Dedifferentiated amniotic fluid mesenchymal stem cell (primary cell): ENCODE measurements around the gene CACNA1S.

Source experiments
- DNase-seq: peaks from one replicate; pipeline ENCODE4 v3.0.0-alpha.2; 2016; ENCODE audit errors: extremely low spot score

Gene CACNA1S

GRCh38 chr1:201013991-201014815 is 98.0 kb downstream of the CACNA1S start:
- DNase-seq: no peak

GRCh38 chr1:201013031-201013485 is 99.2 kb downstream of the CACNA1S start:
- no peak for DNase-seq

GRCh38 chr1:201011616-201012015 is 100.6 kb downstream of the CACNA1S start:
- DNase-seq: no peak

GRCh38 chr1:201009962-201010645 is 102.1 kb downstream of the CACNA1S start:
- DNase-seq: no peak

GRCh38 chr1:201008666-201009360 is 103.4 kb downstream of the CACNA1S start:
- DNase-seq: no peak

GRCh38 chr1:201007481-201007880 is 104.7 kb downstream of the CACNA1S start:
- DNase-seq: no peak

GRCh38 chr1:201006450-201006849 is 105.8 kb downstream of the CACNA1S start:
- DNase-seq: no peak

GRCh38 chr1:201004732-201005131 is 107.5 kb downstream of the CACNA1S start:
- DNase-seq: no peak

- no peak for DNase-seq
These were observed 108.1 kb downstream of the CACNA1S start for GRCh38 chr1:201004154-201004553.

GRCh38 chr1:201002510-201002909 is 109.7 kb downstream of the CACNA1S start:
- DNase-seq: no peak

GRCh38 chr1:201001962-201002361 is 110.3 kb downstream of the CACNA1S start:
- no peak for DNase-seq

GRCh38 chr1:201000391-201000790 is 111.8 kb downstream of the CACNA1S start:
- no peak for DNase-seq

- DNase-seq: no peak
These were observed 112.6 kb downstream of the CACNA1S start for GRCh38 chr1:200999667-201000066.

GRCh38 chr1:200998323-200998722 is 113.9 kb downstream of the CACNA1S start:
- DNase-seq: no peak

GRCh38 chr1:200992382-200993048 is 119.7 kb downstream of the CACNA1S start:
- DNase-seq: no peak

- no peak for DNase-seq
These were observed 121.1 kb downstream of the CACNA1S start for GRCh38 chr1:200991097-200991614.

- DNase-seq: no peak
These were observed 122.1 kb downstream of the CACNA1S start for GRCh38 chr1:200990114-200990513.
